ENCODE measurements around the gene GABRG3.
A peak's percentile ranks its signal among the peaks of the same experiment; 100 is the strongest.

DNA sequence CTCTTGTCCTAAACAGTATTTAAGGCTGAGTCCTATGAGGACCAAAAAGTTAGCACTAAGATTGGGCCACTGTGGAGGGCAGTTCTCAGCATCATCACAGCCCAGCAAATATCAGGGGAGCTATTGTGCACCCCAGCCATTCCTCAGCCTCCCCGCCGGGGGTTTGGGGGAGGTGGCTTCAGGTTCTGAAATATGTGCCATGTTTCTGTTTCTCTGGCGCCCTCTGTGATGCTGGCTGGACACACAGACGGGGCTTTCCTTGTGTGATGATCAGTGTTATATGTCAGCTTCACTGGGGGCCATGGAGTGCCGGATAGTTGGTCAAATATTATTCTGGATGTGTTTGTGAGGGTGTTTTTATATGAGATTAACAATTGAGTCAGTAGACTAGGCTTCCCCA is 106.8 kb downstream of the GABRG3 start:
- TF ChIP-seq NANOG (IDR thresholded peaks at IDR 0.05; ENCODE audit: borderline replicate concordance) = no peak
- no peak for TF ChIP-seq EZH2 (IDR thresholded peaks at IDR 0.05; ENCODE audit: low read depth, unreplicated experiment)
- peak; percentile 38 to 47 for TF ChIP-seq CTCF (conservative IDR thresholded peaks at IDR 0.05; ENCODE audit: low read depth in 2 of 2)

All from GM23338 (cell line).